ENCODE measurements around the gene FOXA3.
A peak's percentile ranks its signal among the peaks of the same experiment; 100 is the strongest.
"Not testable (repeated sequence)": the region's sequence is repeated elsewhere in the genome, so short reads cannot be mapped to it uniquely, and the experiment has no call there.

The FOXA3 gene

GRCh38 chr19:45828945-45829344 lies 35.2 kb upstream of the FOXA3 start:
- no peak for DNase-seq

- DNase-seq, result no peak
Measured at GRCh38 chr19:45834970-45835369, 29.2 kb upstream of the FOXA3 start.

GRCh38 chr19:45842198-45842597 lies 21.9 kb upstream of the FOXA3 start:
- DNase-seq, result no peak

GRCh38 chr19:45847663-45848062 lies 16.5 kb upstream of the FOXA3 start:
- no peak for DNase-seq

- no peak for DNase-seq
Measured at GRCh38 chr19:45848922-45849321, 15.2 kb upstream of the FOXA3 start.

GRCh38 chr19:45852145-45852750 lies 11.9 kb upstream of the FOXA3 start:
- no peak for DNase-seq

- DNase-seq, result no peak
Measured at GRCh38 chr19:45852983-45853382, 11.1 kb upstream of the FOXA3 start.

GRCh38 chr19:45854167-45854778 lies 9.9 kb upstream of the FOXA3 start:
- no peak for DNase-seq

GRCh38 chr19:45860359-45861259 lies 3.5 kb upstream of the FOXA3 start:
- no peak for DNase-seq

- no peak for DNase-seq
Measured at GRCh38 chr19:45862271-45862563, 1.9 kb upstream of the FOXA3 start.

GRCh38 chr19:45862564-45863334 lies 1.4 kb upstream of the FOXA3 start, which contains the start of gene SYMPK:
SYMPK (minus strand) TSS chr19:45863147; CDS start chr19:45854495, 8,652 bp downstream.
- DNase-seq, result peak; percentile 98

GRCh38 chr19:45863335-45863839 lies 739 bp upstream of the FOXA3 start:
- DNase-seq, result no peak

- DNase-seq, result no peak
Measured at GRCh38 chr19:45864629-45865082, 530 bp downstream of the FOXA3 start.

- no peak for DNase-seq
Measured at GRCh38 chr19:45865269-45865948, 1.3 kb downstream of the FOXA3 start.

- DNase-seq, result no peak
Measured at GRCh38 chr19:45866400-45867176, 2.5 kb downstream of the FOXA3 start.

GRCh38 chr19:45867241-45867640 lies 3.1 kb downstream of the FOXA3 start:
- not testable (repeated sequence) for DNase-seq

GRCh38 chr19:45870798-45871197 lies 6.7 kb downstream of the FOXA3 start:
- DNase-seq, result no peak

- no peak for DNase-seq
Measured at GRCh38 chr19:45872095-45872919, 8.2 kb downstream of the FOXA3 start.

- DNase-seq, result no peak
Measured at GRCh38 chr19:45873219-45873772, 9.2 kb downstream of the FOXA3 start.

- DNase-seq, result no peak
Measured at GRCh38 chr19:45874620-45874966, 10.5 kb downstream of the FOXA3 start.

GRCh38 chr19:45876161-45876410 lies 12.0 kb downstream of the FOXA3 start:
- peak in 1 of 2 experiments; percentile 25 for DNase-seq

Measured in activated CD4-positive, alpha-beta T cell treated with anti-CD3 and anti-CD28 coated beads, Interleukin-2, amount 50 U/mL, for 4 hours (primary cell).